Non-pigmented ciliary epithelial cell (primary cell): ENCODE data around the gene NAB2.

ENCODE experiments used
- DNase-seq: peaks from one replicate; pipeline ENCODE4 v3.0.0-alpha.2; 2010; ENCODE audit warnings: low read depth

The NAB2 gene

GRCh38 chr12:57093415-57094207, 4.7 kb downstream of the NAB2 start:
- peak; percentile 53 for DNase-seq

- no peak for DNase-seq
Measured at GRCh38 chr12:57094208-57095160, 5.6 kb downstream of the NAB2 start.

- DNase-seq = no peak
Measured at GRCh38 chr12:57095440-57095839, 6.5 kb downstream of the NAB2 start.

GRCh38 chr12:57096099-57096572, 7.2 kb downstream of the NAB2 start:
- no peak for DNase-seq

GRCh38 chr12:57096748-57097553, 8.0 kb downstream of the NAB2 start:
- no peak for DNase-seq

GRCh38 chr12:57097554-57097835, 8.6 kb downstream of the NAB2 start:
- no peak for DNase-seq

- DNase-seq = no peak
Measured at GRCh38 chr12:57098546-57098945, 9.6 kb downstream of the NAB2 start.

- DNase-seq = no peak
Measured at GRCh38 chr12:57099047-57099714, 10.3 kb downstream of the NAB2 start.

GRCh38 chr12:57099766-57100165, 10.9 kb downstream of the NAB2 start:
- DNase-seq = no peak

GRCh38 chr12:57101892-57102695, 13.2 kb downstream of the NAB2 start:
- DNase-seq = no peak

- DNase-seq = no peak
Measured at GRCh38 chr12:57103856-57104255, 14.9 kb downstream of the NAB2 start.

GRCh38 chr12:57104292-57104910, 15.5 kb downstream of the NAB2 start:
- no peak for DNase-seq

GRCh38 chr12:57105011-57105753, 16.3 kb downstream of the NAB2 start:
- no peak for DNase-seq

GRCh38 chr12:57106021-57106708, 17.3 kb downstream of the NAB2 start:
- no peak for DNase-seq

GRCh38 chr12:57107456-57108155, 18.7 kb downstream of the NAB2 start:
- DNase-seq = no peak

- DNase-seq = no peak
Measured at GRCh38 chr12:57109207-57110103, 20.5 kb downstream of the NAB2 start.
